Subcutaneous abdominal adipose tissue (tissue), 5 donors: ENCODE results near the gene IMP4.

Experiments used
- H3K27ac ChIP-seq: one replicate; pipeline ENCODE4 v1.7.0; 2013; ENCODE audit warnings: low read depth, mild to moderate bottlenecking, inconsistent platforms, low read length, moderate library complexity
- H3K27me3 ChIP-seq, 5 donors: one replicate each; pipeline ENCODE4 v1.7.0; 2013; ENCODE audit warnings: low read length in 5 of 5, inconsistent platforms in 1 of 5; ENCODE audit not compliant: control insufficient read depth in 5 of 5, insufficient read depth in 4 of 5
- H3K36me3 ChIP-seq, 5 donors: one replicate each; pipeline ENCODE4 v1.7.0; 2013; ENCODE audit warnings: low read length in 5 of 5; ENCODE audit not compliant: control insufficient read depth in 5 of 5, insufficient read depth in 5 of 5
- H3K4me1 ChIP-seq, 5 donors: one replicate each; pipeline ENCODE4 v1.7.0; 2013; ENCODE audit warnings: low read length in 5 of 5, mild to moderate bottlenecking in 3 of 5, moderate library complexity in 1 of 5; ENCODE audit not compliant: control insufficient read depth in 5 of 5, insufficient read depth in 5 of 5
- H3K4me3 ChIP-seq, 5 donors: one replicate each; pipeline ENCODE4 v1.7.0; 2013; ENCODE audit warnings: low read length in 5 of 5, low read depth in 1 of 5
- H3K9ac ChIP-seq, 5 donors: one replicate each; pipeline ENCODE4 v1.7.0; 2013; ENCODE audit warnings: low read length in 5 of 5, mild to moderate bottlenecking in 4 of 5, moderate library complexity in 3 of 5
- H3K9me3 ChIP-seq, 5 donors: one replicate each; pipeline ENCODE4 v1.7.0; 2013; ENCODE audit warnings: low read length in 5 of 5; ENCODE audit not compliant: control insufficient read depth in 5 of 5
- donor health status: healthy.
- donor health status: healthy.
- donor health status: healthy.
- donor health status: healthy.
- donor health status: healthy.

IMP4 gene

GRCh38 chr2:130336150-130336876 is 6.4 kb upstream of the IMP4 start:
- H3K4me3 ChIP-seq = no peak overlapping the region
- H3K9ac ChIP-seq = no peak overlapping the region
- H3K4me1 ChIP-seq = peaks cover 4 to 17% (median 11%) of the 10 kb centered on the region in 5 donors
- H3K27ac ChIP-seq = no peak overlapping the region
- H3K36me3 ChIP-seq = peaks cover 6 to 29% (median 18%) of the 10 kb centered on the region in 5 donors
- H3K9me3 ChIP-seq = no peaks in the 10 kb centered on the region
- H3K27me3 ChIP-seq = peaks cover 0 to 3% (median 0%) of the 10 kb centered on the region in 5 donors

- peaks cover 5 to 24% (median 14%) of the 10 kb centered on the region in 5 donors for H3K4me1 ChIP-seq
- H3K36me3 ChIP-seq = peaks cover 6 to 29% (median 18%) of the 10 kb centered on the region in 5 donors
- H3K9ac ChIP-seq = no peak overlapping the region
- no peak overlapping the region for H3K27ac ChIP-seq
- H3K27me3 ChIP-seq = peaks cover 0 to 2% (median 0%) of the 10 kb centered on the region in 5 donors
- H3K9me3 ChIP-seq = no peaks in the 10 kb centered on the region
- H3K4me3 ChIP-seq = peak overlapping the region; percentile 13 to 60 (median 39)
Observed at GRCh38 chr2:130336877-130337734, 5.6 kb upstream of the IMP4 start.

GRCh38 chr2:130337735-130338325 is 4.9 kb upstream of the IMP4 start:
- H3K9me3 ChIP-seq = no peaks in the 10 kb centered on the region
- H3K27ac ChIP-seq = no peak overlapping the region
- no peak overlapping the region for H3K4me3 ChIP-seq
- peaks cover 6 to 29% (median 18%) of the 10 kb centered on the region in 5 donors for H3K36me3 ChIP-seq
- peaks cover 6 to 20% (median 14%) of the 10 kb centered on the region in 5 donors for H3K4me1 ChIP-seq
- no peak overlapping the region for H3K9ac ChIP-seq
- H3K27me3 ChIP-seq = no peaks in the 10 kb centered on the region

GRCh38 chr2:130338793-130339345 is 3.8 kb upstream of the IMP4 start:
- Histone ChIP-seq H3K9me3 (no peaks in the 10 kb centered on the region), H3K27me3 (no peaks in the 10 kb centered on the region), H3K4me3 (no peak overlapping the region), H3K9ac (no peak overlapping the region), H3K4me1 (peaks cover 6 to 30% (median 23%) of the 10 kb centered on the region in 5 donors), H3K36me3 (peaks cover 6 to 29% (median 18%) of the 10 kb centered on the region in 5 donors), H3K27ac (no peak overlapping the region)

- Histone ChIP-seq H3K27ac (no peak overlapping the region), H3K4me1 (peaks cover 6 to 30% (median 26%) of the 10 kb centered on the region in 5 donors), H3K4me3 (no peak overlapping the region), H3K9ac (no peak overlapping the region), H3K27me3 (no peaks in the 10 kb centered on the region), H3K36me3 (peaks cover 6 to 38% (median 25%) of the 10 kb centered on the region in 5 donors), H3K9me3 (no peaks in the 10 kb centered on the region)
Observed at GRCh38 chr2:130339885-130340745, 2.6 kb upstream of the IMP4 start.

GRCh38 chr2:130341562-130342019 is 1.1 kb upstream of the IMP4 start:
- Histone ChIP-seq H3K27me3 (no peaks in the 10 kb centered on the region), H3K9me3 (no peaks in the 10 kb centered on the region), H3K27ac (peak overlapping the region; percentile 87), H3K4me1 (peaks cover 6 to 30% (median 26%) of the 10 kb centered on the region in 5 donors), H3K9ac (peak overlapping the region in 3 of 5 donors; percentile 44 to 67 (median 64)), H3K36me3 (peaks cover 6 to 53% (median 40%) of the 10 kb centered on the region in 5 donors), H3K4me3 (peak overlapping the region; percentile 83 to 97 (median 90))

- Histone ChIP-seq H3K9me3 (no peaks in the 10 kb centered on the region), H3K4me1 (peaks cover 4 to 28% (median 26%) of the 10 kb centered on the region in 5 donors), H3K36me3 (peaks cover 10 to 58% (median 45%) of the 10 kb centered on the region in 5 donors), H3K4me3 (peak overlapping the region; percentile 83 to 97 (median 90)), H3K27ac (peak overlapping the region; percentile 87), H3K27me3 (no peaks in the 10 kb centered on the region), H3K9ac (peak overlapping the region in 3 of 5 donors; percentile 44 to 67 (median 64))
Observed at GRCh38 chr2:130342020-130342532, 621 bp upstream of the IMP4 start.

- no peak overlapping the region for H3K9ac ChIP-seq
- no peak overlapping the region for H3K4me3 ChIP-seq
- no peaks in the 10 kb centered on the region for H3K27me3 ChIP-seq
- no peaks in the 10 kb centered on the region for H3K9me3 ChIP-seq
- peaks cover 2 to 28% (median 21%) of the 10 kb centered on the region in 5 donors for H3K4me1 ChIP-seq
- H3K27ac ChIP-seq = no peak overlapping the region
- H3K36me3 ChIP-seq = peaks cover 6 to 53% (median 44%) of the 10 kb centered on the region in 5 donors
Observed at GRCh38 chr2:130344578-130344977, 1.9 kb downstream of the IMP4 start.

GRCh38 chr2:130345091-130345490 is 2.4 kb downstream of the IMP4 start:
- Histone ChIP-seq H3K9ac (no peak overlapping the region), H3K36me3 (peaks cover 6 to 48% (median 43%) of the 10 kb centered on the region in 5 donors), H3K4me1 (peaks cover 2 to 28% (median 21%) of the 10 kb centered on the region in 5 donors), H3K4me3 (no peak overlapping the region), H3K27me3 (no peaks in the 10 kb centered on the region), H3K27ac (no peak overlapping the region), H3K9me3 (no peaks in the 10 kb centered on the region)
